GM12878 (cell line): Measurements from ENCODE around the gene RAPGEF3.

ENCODE experiments used
- CTCF ChIP-seq, 3 experiments: IDR thresholded peaks in 2 of 3; conservative IDR thresholded peaks in 1 of 3; 2 replicates each; pipeline ENCODE4 v1.5.1; 2011; ENCODE audit warnings: low read depth in 3 of 3, low read length in 3 of 3, mild to moderate bottlenecking in 3 of 3, control low read depth in 2 of 3, moderate library complexity in 2 of 3, inconsistent platforms in 1 of 3, mixed read lengths in 1 of 3; ENCODE audit not compliant: control insufficient read depth in 2 of 3, insufficient read depth in 1 of 3; ENCODE audit errors: extremely low read depth in 1 of 3
- ESRRA ChIP-seq: IDR thresholded peaks from 2 replicates; pipeline ENCODE4 v1.6.1; 2012; ENCODE audit warnings: mild to moderate bottlenecking, low read length, improper control_type of control experiment
- MXI1 ChIP-seq: fragments of 150-350 bp; IDR thresholded peaks from 2 replicates; pipeline ENCODE4 v1.6.1; 2011; ENCODE audit warnings: low read depth, mild to moderate bottlenecking, inconsistent platforms, low read length, improper control_type of control experiment
- SMC3 ChIP-seq: IDR thresholded peaks from 2 replicates; pipeline ENCODE4 v1.6.1; 2011; ENCODE audit warnings: low read length, improper control_type of control experiment, borderline replicate concordance

- TF ChIP-seq ESRRA: no peak
- TF ChIP-seq CTCF (IDR thresholded peaks at IDR 0.05 in 2 of 3, conservative IDR thresholded peaks at IDR 0.05 in 1 of 3; ENCODE audit: control insufficient read depth in 2 of 3, extremely low read depth in 1 of 3, insufficient read depth in 1 of 3, low read depth in 3 of 3, low read length in 3 of 3): no peak
- TF ChIP-seq SMC3: no peak
- TF ChIP-seq MXI1: no peak
Measured at GRCh38 chr12:47773858-47774580, 15.3 kb upstream of the RAPGEF3 start.
